Endodermal cell (in vitro differentiated cells): Measurements from ENCODE around the gene MEGF10. TPM values are rescaled to one million over a fixed set of nuclear protein-coding genes. Genes with fewer than 3 reads are reported as not detected.

Experiments
- DNase-seq: peaks from one replicate; pipeline ENCODE4 v3.0.0-alpha.2; 2017
- H3K27ac ChIP-seq: 2 replicates; pipeline ENCODE4 v1.5.1; 2013; ENCODE audit warnings: mild to moderate bottlenecking, low read depth, low read length, moderate library complexity
- H3K27me3 ChIP-seq: 2 replicates; pipeline ENCODE4 v1.6.1; 2013; ENCODE audit warnings: mild to moderate bottlenecking, low read length, moderate library complexity; ENCODE audit not compliant: insufficient read depth, control insufficient read depth, poor library complexity, severe bottlenecking
- H3K36me3 ChIP-seq: 2 replicates; pipeline ENCODE4 v1.7.0; 2013; ENCODE audit warnings: mild to moderate bottlenecking, low read length, moderate library complexity; ENCODE audit not compliant: control insufficient read depth, insufficient read depth
- H3K4me1 ChIP-seq: one replicate; pipeline ENCODE4 v1.7.0; 2013; ENCODE audit warnings: low read length; ENCODE audit not compliant: control insufficient read depth, insufficient read depth
- H3K4me3 ChIP-seq: 2 replicates; pipeline ENCODE4 v1.5.1; 2013; ENCODE audit warnings: mild to moderate bottlenecking, low read length, moderate library complexity
- H3K9ac ChIP-seq: 2 replicates; pipeline ENCODE4 v1.6.1; 2013; ENCODE audit warnings: mild to moderate bottlenecking, low read length, moderate library complexity; ENCODE audit not compliant: poor library complexity, severe bottlenecking; ENCODE audit errors: extremely low read depth
- H3K9me3 ChIP-seq: 2 replicates; pipeline ENCODE4 v1.6.1; 2013; ENCODE audit warnings: mild to moderate bottlenecking, low read length, moderate library complexity; ENCODE audit not compliant: control insufficient read depth
- H3K27ac Mint-ChIP-seq: 2 replicates; pipeline ENCODE4 v1.8.0; 2020; ENCODE audit warnings: mixed read lengths
- H3K27me3 Mint-ChIP-seq: 2 replicates; pipeline ENCODE4 v1.8.0; 2021; ENCODE audit warnings: mild to moderate bottlenecking, mixed read lengths; ENCODE audit not compliant: insufficient read depth
- H3K36me3 Mint-ChIP-seq: 2 replicates; pipeline ENCODE4 v1.8.0; 2020; ENCODE audit warnings: low read depth, mixed read lengths
- H3K4me1 Mint-ChIP-seq: 2 replicates; pipeline ENCODE4 v1.8.0; 2020; ENCODE audit warnings: mixed read lengths
- H3K4me3 Mint-ChIP-seq: 2 replicates; pipeline ENCODE4 v1.8.0; 2020; ENCODE audit warnings: mild to moderate bottlenecking, moderate library complexity, mixed read lengths
- H3K9me3 Mint-ChIP-seq: 2 replicates; pipeline ENCODE4 v1.8.0; 2020; ENCODE audit warnings: mild to moderate bottlenecking, mixed read lengths
- WGBS, 2 experiments: methylation state at CpG; one replicate each; pipeline versions ENCODE4 v1.1.5 to v1.1.7; 2013; ENCODE audit warnings: missing lambda C conversion rate in 2 of 2, mixed read lengths in 1 of 2; ENCODE audit not compliant: insufficient coverage in 1 of 2, insufficient read length in 1 of 2; 5-methylcytosine and 5-hydroxymethylcytosine counted together
- total RNA-seq, 2 donors: library from RNA; stranded (reverse); fragmentation: NEBNext Ultra II Directional in 1 of 2; extraction: Animal tissue kit (Norgen Biotek cat#: 25700) in 1 of 2; gene quantifications; 2 replicates in 1 of 2; 3 replicates in 1 of 2; pipeline ENCODE4 v1.2.1, GENCODE V29; 2021
- TF ChIP-seq, protein P1 (sequence below): fragments of 200-600 bp; sonication (generic); conservative IDR thresholded peaks from 2 replicates; pipeline ENCODE4 v1.5.0; 2021; ENCODE audit warnings: antibody characterized with exemption, mild to moderate bottlenecking

MEGF10 gene
- total RNA-seq, 2 donors from 2014 or later, result 12.7 to 17.7 TPM

DNA sequence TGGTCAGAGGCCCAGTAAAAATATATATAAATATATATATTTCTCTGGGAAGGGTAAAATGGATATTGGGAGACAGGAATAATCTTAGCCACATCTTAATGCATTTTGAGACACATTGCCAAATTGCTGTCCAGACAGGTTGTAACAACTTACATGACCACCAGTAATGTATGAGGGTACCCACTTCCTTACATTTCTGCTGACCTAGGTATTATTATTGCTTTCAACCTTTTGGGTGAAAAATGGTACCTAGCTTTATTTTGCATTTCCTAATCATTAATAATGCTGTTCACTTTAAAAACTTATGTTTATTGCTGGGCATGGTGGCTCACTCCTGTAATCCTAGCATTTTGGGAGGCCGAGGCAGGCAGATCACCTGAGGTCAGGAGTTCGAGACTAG, 61.5 kb downstream of the MEGF10 start:
- Histone ChIP-seq H3K4me1 (peaks cover 11% of the 10 kb centered on the region), H3K36me3 (no peaks in the 10 kb centered on the region), H3K27ac (no peak overlapping the region), H3K9ac (no peak overlapping the region), H3K9me3 (no peaks in the 10 kb centered on the region), H3K27me3 (no peaks in the 10 kb centered on the region), H3K4me3 (no peak overlapping the region)
- Mint-ChIP-seq H3K4me3 (no peak overlapping the region), H3K4me1 (peaks cover 20% of the 10 kb centered on the region), H3K27ac (no peak overlapping the region), H3K9me3 (no peaks in the 10 kb centered on the region), H3K27me3 (no peaks in the 10 kb centered on the region), H3K36me3 (no peaks in the 10 kb centered on the region)
- TF ChIP-seq, protein P1, sequence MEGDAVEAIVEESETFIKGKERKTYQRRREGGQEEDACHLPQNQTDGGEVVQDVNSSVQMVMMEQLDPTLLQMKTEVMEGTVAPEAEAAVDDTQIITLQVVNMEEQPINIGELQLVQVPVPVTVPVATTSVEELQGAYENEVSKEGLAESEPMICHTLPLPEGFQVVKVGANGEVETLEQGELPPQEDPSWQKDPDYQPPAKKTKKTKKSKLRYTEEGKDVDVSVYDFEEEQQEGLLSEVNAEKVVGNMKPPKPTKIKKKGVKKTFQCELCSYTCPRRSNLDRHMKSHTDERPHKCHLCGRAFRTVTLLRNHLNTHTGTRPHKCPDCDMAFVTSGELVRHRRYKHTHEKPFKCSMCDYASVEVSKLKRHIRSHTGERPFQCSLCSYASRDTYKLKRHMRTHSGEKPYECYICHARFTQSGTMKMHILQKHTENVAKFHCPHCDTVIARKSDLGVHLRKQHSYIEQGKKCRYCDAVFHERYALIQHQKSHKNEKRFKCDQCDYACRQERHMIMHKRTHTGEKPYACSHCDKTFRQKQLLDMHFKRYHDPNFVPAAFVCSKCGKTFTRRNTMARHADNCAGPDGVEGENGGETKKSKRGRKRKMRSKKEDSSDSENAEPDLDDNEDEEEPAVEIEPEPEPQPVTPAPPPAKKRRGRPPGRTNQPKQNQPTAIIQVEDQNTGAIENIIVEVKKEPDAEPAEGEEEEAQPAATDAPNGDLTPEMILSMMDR, result no peak
- 88 to 95% methylated on average over 2 of the region's 2 CpGs for WGBS, 2 experiments
- DNase-seq, result no peak

DNA sequence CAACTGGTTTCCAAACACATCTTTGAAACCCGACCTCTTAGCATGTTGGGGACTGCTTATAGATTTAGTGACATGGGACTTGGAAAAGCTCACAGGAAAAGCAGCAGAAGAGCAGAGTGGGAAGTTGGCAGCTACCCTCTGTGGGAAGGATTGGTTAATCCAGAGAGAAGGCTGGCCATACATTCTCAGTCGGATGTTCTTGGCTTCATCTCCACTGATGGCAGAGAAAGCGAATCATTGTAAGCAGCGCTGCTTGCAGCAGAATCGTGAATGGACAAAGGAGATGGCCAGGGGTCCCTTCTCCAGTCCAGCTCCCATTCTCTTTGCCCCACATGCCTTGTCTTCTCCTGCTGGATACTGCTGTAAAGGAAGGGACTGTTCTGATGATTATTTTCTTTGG, 62.7 kb downstream of the MEGF10 start:
- WGBS, 2 experiments, result 94 to 100% methylated on average over 1 to 5 of the region's 5 CpGs
- no peak overlapping the region for H3K9ac ChIP-seq
- H3K4me1 ChIP-seq, result peaks cover 11% of the 10 kb centered on the region
- Mint-ChIP-seq H3K4me1 (peaks cover 20% of the 10 kb centered on the region), H3K27me3 (no peaks in the 10 kb centered on the region), H3K9me3 (no peaks in the 10 kb centered on the region), H3K27ac (no peak overlapping the region), H3K36me3 (no peaks in the 10 kb centered on the region), H3K4me3 (no peak overlapping the region)
- no peak overlapping the region for H3K27ac ChIP-seq
- H3K9me3 ChIP-seq, result no peaks in the 10 kb centered on the region
- H3K36me3 ChIP-seq, result no peaks in the 10 kb centered on the region
- TF ChIP-seq, protein P1, result no peak
- no peak overlapping the region for H3K4me3 ChIP-seq
- DNase-seq, result no peak
- no peaks in the 10 kb centered on the region for H3K27me3 ChIP-seq

DNA sequence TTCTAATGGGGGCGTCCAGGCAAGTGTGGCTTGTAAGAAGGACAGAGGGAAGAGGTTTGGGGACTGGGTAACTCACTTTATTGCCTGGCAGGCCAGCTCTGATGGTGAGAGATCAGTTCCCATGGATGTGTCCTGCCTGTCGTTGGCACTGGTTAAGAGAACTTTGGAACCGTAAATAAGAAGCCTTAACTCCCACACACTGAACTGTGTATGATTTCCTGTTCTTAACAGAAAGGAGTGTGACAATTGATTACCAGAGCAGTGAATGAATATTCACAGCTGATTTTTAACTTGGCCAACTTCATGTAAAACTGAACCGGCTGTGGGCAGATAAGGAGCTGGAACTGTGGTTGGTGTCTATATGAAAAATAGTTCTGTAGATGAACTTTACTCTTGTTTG, 63.2 kb downstream of the MEGF10 start:
- TF ChIP-seq, protein P1, result no peak
- Mint-ChIP-seq H3K27me3 (no peaks in the 10 kb centered on the region), H3K4me1 (peaks cover 20% of the 10 kb centered on the region), H3K4me3 (no peak overlapping the region), H3K36me3 (no peaks in the 10 kb centered on the region), H3K9me3 (no peaks in the 10 kb centered on the region), H3K27ac (no peak overlapping the region)
- Histone ChIP-seq H3K36me3 (no peaks in the 10 kb centered on the region), H3K4me3 (no peak overlapping the region), H3K9me3 (no peaks in the 10 kb centered on the region), H3K4me1 (peaks cover 11% of the 10 kb centered on the region), H3K9ac (no peak overlapping the region), H3K27me3 (no peaks in the 10 kb centered on the region), H3K27ac (no peak overlapping the region)
- DNase-seq, result no peak
- WGBS, 2 experiments, result 88 to 95% methylated on average over 3 to 4 of the region's 4 CpGs
